ENCODE results near the gene GLIPR1L2.

Gene GLIPR1L2

GRCh38 chr12:75389061-75389460, 1.8 kb upstream of the GLIPR1L2 start:
- no peak for TF ChIP-seq CTCF (IDR thresholded peaks at IDR 0.05; ENCODE audit: control extremely low read depth, extremely low read depth, low read depth, missing control alignments)
- POLR2A ChIA-PET = no interaction called here
- CTCF ChIA-PET = interaction anchor here (0.7 to 1.2 kb wide), 2 partner anchors 55 to 138 kb away, joined by 3 read pairs; partner anchors contain the start of gene GLIPR1L1
- no peak for DNase-seq (ENCODE audit: extremely low spot score)

GRCh38 chr12:75389706-75390105, 1.2 kb upstream of the GLIPR1L2 start:
- CTCF ChIA-PET = interaction anchor here (1.2 to 1.3 kb wide), 2 partner anchors 55 to 87 kb away, joined by 3 read pairs; partner anchors contain the start of gene GLIPR1L1
- TF ChIP-seq CTCF (IDR thresholded peaks at IDR 0.05; ENCODE audit: control extremely low read depth, extremely low read depth, low read depth, missing control alignments) = no peak
- no peak for DNase-seq (ENCODE audit: extremely low spot score)
- POLR2A ChIA-PET = no interaction called here

- POLR2A ChIA-PET = interaction anchor here (1.0 kb wide), 1 partner anchor 94 kb away, joined by 3 read pairs; no protein-coding TSS in a partner anchor
- CTCF ChIA-PET = interaction anchor here (1.0 to 2.2 kb wide), 16 partner anchors 10 to 630 kb away, joined by 3 to 23 read pairs (median 7); partner anchors contain the start of genes CAPS2, GLIPR1 and KRR1
- no peak for TF ChIP-seq CTCF (IDR thresholded peaks at IDR 0.05; ENCODE audit: control extremely low read depth, extremely low read depth, low read depth, missing control alignments)
- DNase-seq (ENCODE audit: extremely low spot score) = no peak
Measured at GRCh38 chr12:75390156-75390898, 562 bp upstream of the GLIPR1L2 start.

GRCh38 chr12:75404231-75404630, 13.3 kb downstream of the GLIPR1L2 start:
- ChIA-PET POLR2A (no interaction called here), CTCF (no interaction called here)
- no peak for TF ChIP-seq CTCF (IDR thresholded peaks at IDR 0.05; ENCODE audit: control extremely low read depth, extremely low read depth, low read depth, missing control alignments)
- DNase-seq (ENCODE audit: extremely low spot score) = no peak

GRCh38 chr12:75407683-75408082, 16.8 kb downstream of the GLIPR1L2 start:
- no peak for TF ChIP-seq CTCF (IDR thresholded peaks at IDR 0.05; ENCODE audit: control extremely low read depth, extremely low read depth, low read depth, missing control alignments)
- no peak for DNase-seq (ENCODE audit: extremely low spot score)
- POLR2A ChIA-PET = interaction anchor here (0.6 kb wide), 1 partner anchor 1427 kb away, joined by 5 read pairs; no protein-coding TSS in a partner anchor
- CTCF ChIA-PET = interaction anchor here (0.9 to 2.5 kb wide), 5 partner anchors 9 to 97 kb away, joined by 3 to 10 read pairs (median 4); partner anchors contain the start of genes GLIPR1L1 and GLIPR1L2

GRCh38 chr12:75409830-75410229, 18.9 kb downstream of the GLIPR1L2 start:
- POLR2A ChIA-PET = no interaction called here
- DNase-seq (ENCODE audit: extremely low spot score) = no peak
- no peak for TF ChIP-seq CTCF (IDR thresholded peaks at IDR 0.05; ENCODE audit: control extremely low read depth, extremely low read depth, low read depth, missing control alignments)
- CTCF ChIA-PET = interaction anchor here (1.0 kb wide), 1 partner anchor 19 kb away, joined by 3 read pairs; the partner anchor contains the start of gene GLIPR1L2

Measured in GM10248 (cell line).